Cortex of kidney (tissue), 1 donor: ENCODE data around the gene PDE3A.
"Not testable (repeated sequence)": the region's sequence is repeated elsewhere in the genome, so short reads cannot be mapped to it uniquely, and the experiment has no call there.

Source experiments
- DNase-seq: peaks from one replicate; lab custom pipeline; 2025; lab: John Stamatoyannopoulos, UW

Gene PDE3A

DNA sequence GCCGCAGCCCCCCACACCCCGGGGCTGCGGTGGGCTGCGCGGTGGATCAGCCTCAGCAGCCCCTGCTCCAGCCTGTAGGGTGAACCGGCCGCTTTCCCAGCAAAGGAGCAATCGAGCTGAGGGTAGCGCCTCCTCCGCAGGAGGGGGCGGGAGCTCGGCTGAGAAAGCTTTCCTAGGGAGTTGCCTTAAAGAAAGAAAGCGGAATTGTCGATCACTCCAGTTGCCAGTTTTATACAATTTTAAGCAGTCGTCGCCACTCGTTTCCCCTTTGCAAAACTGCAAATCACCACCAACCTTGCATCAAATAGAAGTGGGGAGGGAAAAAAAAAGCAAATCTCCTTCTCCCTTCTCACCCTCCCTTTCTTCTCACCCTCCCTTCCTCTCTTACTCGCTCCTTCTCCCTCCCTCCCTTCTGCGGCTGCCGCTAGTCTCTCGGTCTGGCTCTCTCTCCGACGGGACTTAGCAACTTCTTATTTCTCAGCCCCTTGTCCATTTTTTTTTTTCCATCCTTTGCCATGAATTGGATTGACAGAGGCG is at the start of gene PDE3A:
Gene PDE3A, plus strand, starts transcription at position 424 of the 537 bp plus-strand sequence. CDS start 748 bp downstream, outside the sequence.
- no peak for DNase-seq

DNA sequence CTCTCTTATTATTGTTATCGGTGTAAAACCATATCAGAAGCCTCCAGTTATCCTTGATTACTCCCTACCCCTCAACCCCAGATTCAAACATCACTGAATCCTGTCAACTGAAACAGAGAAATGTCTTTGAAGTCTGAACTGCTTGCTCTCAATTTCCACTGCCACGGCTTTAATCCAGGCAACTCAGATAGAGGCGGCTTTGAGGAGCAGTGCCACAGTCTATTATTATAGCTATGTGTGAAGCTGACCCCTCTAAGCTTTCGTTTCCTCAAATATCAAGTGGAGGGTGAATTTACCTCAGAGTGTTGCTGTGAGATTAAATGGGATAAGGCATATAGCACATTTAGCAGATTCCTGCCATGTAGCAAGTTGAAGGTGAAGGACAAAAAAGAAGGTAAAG is 49.0 kb upstream of the PDE3A start:
- no peak for DNase-seq

DNA sequence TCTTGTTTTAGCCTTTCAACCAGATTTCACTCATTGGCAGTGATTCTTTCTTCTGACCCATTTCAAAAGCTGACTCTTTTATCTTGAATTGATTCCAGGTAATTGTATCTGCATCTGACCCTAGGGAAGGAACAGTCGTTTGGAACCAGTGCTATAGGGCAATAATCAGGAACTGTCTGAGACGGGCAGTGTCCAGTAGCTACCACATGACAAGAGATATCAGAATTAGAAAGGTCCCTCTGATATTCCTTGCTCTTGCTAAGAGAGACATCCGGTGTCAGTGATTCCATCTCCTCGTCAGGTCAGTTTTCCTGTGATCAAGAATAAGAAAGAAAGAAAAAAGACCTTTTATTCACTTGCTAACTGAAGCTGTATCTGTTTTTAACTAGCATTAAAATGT is 47.8 kb upstream of the PDE3A start:
- DNase-seq = no peak

DNA sequence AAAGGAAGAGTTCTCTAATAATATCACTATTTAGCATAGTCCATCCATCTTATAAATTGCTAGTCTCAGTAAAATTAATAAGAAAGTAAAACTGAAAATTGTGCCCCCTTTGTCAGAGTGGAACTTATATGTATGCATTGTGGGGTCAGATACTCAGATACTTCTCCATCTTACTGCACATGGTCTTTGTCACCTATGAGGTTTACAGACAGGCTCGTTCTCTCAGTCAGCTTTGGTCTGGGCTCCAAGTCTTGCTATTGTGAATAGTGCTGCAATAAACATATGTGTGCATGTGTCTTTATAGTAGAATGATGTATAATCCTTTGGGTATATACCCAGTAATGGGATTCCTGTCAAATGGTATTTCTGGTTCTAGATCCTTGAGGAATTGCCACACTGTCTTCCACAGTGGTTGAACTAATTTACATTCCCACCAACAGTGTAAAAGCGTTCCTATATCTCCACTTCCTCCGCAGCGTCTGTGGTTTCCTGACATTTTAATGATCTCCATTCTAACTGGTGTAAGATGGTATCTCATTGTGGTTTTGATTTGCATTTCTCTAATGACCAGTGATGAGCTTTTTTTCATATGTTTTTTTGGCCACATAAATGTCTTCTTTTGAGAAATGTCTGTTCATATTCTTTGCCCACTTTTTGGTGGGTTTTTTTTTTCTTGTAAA is 37.4 kb upstream of the PDE3A start:
- not testable (repeated sequence) for DNase-seq

DNA sequence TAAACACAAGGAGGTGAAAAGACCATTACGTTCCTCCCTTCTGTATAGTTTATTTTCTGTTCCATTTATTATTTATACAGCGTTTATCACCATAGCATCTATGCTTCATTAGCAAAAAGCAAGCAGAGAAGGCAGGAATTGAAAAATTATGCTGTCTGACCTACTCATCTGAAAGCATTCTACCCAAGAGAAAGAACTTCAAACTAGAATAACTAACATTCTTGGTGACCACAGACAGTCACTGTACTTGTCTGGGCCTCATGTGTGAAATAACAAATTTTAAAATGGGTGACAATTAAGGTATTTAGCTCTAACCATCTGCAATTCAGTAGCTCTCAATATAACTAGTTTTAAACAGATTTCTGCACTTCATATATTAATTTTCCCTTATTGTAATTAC is 29.3 kb upstream of the PDE3A start:
- no peak for DNase-seq

DNA sequence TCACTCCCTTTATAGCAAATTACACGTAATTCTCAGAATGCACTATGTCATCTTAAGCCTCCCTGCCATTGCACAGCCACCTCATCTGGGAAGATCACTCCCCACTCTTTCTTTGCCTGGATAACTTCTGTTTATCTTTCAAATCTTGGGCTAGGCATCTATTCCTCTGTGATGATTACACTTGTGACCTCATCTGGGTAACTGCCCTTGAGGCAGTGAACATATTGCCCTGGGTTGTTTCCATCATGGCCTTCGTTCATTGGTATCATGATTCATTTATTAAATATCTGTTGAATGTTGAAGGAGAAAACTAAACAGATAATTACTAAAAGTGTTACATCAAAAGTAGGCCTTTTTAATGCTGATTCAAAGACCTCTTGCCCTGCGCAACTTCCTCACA is 26.2 kb upstream of the PDE3A start:
- no peak for DNase-seq

DNA sequence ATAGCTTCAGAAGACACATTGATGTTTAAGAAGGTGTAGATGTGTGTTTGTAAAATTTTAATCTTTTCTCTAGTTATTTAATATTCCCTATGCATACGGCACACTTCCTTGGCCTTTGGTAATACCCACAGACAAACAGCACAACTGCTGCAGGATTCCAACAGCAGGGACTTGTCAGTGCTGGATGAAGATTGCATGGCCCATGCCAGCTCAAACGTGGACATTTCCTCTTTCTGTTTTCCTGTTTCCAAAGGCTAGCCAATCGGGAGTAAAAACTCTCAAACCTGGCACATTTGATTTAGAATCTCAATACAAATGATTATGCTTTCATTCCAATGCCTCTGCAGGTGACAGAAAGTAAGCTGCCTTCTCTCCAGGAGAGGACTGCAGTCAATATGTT is 22.5 kb upstream of the PDE3A start:
- no peak for DNase-seq

DNA sequence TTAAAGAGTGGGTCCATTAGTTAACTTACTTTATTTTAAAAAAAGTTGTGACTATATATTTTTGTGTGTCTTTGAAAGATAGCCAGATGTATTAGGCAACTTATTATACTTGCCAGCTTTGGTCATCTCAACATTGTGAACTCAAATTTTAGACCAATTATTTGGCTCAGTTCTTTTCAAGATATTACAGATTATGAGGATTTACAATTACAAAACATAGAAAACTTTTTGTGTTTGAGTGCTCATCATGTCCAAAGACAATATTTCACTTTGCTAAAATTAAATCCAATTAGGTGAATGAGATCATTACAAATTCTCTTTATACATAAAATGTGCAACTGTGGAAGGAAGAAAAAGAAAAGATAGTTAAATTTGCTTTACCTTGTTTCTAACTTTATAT is 18.3 kb upstream of the PDE3A start:
- no peak for DNase-seq

DNA sequence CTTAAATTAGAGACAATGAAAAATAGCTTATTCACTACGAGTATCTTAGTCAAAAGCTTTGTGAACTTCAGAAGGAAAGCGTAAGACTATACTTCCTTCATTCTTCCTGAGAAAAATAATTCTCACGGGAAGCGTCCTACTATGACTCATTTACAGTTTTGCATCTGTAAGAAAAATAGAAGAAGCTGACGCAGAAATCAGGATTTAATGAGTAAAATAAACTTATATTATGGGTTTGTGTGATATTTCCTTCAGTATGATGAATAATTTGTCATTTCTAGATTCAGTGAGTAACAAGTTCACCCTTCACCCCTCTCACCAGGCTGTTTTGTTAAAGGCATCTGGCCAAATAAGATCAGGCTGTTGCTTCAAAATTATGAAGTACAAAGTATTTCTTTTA is 17.8 kb upstream of the PDE3A start:
- no peak for DNase-seq

DNA sequence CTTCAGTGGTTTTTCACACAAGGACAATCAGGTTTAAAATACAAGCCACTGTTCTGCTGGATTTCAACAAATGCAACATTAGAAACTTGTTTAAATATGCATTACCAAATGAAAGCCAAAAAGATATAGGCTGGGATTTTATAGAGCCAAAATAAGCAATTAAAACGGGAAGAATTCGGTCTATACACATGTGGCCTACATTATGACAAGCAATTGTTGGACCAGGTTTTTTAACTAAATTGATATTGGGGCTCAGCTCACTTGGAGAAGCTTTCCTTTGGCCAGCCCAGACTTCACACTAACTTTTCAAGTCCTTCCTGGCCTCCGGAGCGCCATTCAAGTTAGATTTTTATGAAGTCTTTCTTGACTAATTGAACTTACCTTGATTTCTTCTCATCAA is 16.9 kb upstream of the PDE3A start:
- no peak for DNase-seq

DNA sequence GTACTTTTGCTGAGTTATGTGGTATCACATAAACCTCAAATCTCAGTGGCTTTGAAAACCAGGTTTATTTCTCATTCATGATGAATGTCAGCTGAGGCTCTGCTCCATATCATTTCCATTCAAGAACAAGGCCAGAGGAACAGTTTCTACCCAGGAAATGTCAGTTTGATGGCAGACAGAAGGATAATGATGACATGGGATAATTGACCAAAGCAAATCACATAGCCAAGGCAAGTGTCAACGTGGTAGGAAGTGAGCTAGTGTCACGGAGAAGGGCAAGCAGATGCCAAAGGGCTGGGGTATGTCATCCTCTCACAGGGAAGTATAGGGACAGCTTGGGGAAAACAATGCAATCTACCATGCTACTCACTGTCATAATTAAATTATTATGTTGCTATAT is 12.3 kb upstream of the PDE3A start:
- DNase-seq = no peak

DNA sequence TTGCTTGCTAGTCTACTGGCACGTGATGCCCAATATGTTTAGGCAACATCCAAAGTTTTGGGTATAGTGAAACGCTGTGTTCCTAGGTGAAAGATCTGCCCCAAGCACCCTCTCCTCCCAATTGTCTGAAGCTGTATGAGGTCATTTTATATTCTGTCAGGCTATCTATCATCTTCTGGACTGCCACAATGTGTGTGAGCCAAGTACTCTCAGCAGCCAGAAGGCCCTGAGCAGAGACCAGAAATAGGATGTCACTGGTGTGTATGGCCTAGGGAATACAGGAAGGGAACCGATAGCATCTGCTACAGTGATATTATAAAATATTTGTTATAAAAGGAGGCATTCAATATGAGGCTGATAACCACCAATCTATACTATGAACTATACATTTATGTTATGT is 7.9 kb upstream of the PDE3A start:
- DNase-seq = no peak

DNA sequence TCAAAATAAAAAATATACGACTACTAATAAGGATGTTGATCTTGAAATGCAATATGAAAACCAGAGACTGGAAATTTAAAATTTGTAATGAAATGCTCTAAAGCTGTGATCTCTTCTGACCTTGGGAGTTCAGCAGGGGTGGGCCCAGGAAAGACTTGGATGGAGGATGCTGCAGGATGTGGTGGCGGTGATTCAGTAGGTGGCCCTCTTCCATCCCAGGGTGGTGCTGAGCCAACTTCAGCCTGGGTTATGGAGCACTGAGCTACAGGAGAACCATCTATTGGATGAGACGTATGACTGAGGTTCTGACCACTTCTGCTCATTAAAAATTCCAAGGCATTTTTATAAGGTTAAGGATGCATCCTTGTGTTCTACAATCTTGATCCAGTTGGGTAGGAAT is 6.9 kb upstream of the PDE3A start:
- DNase-seq = no peak

DNA sequence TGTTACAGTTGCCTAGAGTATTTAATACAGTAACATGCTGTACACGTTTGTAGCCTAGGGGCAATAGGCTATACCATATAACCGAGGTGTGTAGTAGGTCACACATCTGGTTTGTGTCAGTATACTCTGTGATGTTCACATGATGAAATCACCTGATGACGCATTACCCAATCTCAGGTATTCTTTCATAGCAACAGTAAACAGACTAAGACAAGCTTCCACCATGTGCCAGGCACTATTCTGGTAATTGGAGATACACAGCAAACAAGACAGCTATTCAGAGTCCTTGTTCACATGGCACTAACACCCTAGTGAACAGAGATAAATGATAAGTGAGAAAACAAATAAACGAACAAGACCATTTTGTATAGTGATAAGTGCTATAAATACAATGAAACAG is 3.8 kb upstream of the PDE3A start:
- DNase-seq = no peak

DNA sequence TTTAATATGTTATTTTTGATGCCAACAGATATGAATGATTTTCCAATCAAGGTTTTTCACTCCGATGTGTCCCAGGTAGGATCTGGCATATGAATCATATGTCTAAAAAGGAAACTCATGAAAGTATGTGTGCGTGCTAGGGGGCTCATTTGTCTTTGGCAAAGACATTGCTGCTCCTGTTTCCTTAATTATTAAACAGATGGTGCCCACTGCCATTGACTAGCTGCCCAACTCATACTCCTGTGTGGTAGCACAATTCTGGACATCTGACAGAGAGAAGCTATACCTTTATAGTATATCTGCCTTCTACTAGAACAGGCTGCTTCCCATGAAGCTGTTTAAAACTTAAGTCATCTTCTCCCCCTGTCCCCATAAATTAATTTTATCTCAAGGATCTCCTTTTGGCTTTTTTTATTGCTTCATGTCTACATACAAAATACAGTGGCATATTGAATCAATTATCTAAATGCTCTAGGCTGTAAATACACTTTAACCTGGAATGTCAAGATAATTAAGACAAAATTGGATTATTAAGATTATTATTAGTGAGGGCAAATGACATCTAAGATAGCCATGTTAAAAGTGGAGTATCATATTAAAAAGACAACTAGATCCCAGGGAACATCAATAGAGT is 1.4 kb upstream of the PDE3A start:
- no peak for DNase-seq

DNA sequence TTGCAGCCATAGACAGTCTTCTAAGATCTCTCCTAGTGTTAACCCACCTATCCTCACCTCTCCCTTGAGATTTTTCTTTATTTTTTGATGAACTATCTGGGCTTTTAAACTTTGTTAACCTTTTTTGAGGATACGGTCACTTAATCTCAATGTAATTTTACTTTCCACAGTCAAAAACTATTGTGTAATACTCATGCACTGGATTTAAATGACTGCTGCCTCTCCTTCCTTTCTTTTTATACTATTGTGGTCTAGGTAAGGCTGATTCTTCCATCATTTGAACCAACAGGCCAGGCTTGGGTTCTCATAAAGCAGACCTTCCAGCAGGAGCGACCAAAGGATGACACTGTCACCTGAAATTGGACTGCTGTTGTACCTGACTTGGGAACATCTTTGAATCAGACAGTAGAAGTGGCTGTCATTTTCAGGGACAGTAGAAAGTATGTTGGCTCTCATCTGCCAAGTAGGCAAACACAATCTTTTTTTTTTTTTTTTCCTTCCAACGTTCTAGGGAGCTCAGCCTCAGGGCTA is 689 bp upstream of the PDE3A start:
- no peak for DNase-seq

DNA sequence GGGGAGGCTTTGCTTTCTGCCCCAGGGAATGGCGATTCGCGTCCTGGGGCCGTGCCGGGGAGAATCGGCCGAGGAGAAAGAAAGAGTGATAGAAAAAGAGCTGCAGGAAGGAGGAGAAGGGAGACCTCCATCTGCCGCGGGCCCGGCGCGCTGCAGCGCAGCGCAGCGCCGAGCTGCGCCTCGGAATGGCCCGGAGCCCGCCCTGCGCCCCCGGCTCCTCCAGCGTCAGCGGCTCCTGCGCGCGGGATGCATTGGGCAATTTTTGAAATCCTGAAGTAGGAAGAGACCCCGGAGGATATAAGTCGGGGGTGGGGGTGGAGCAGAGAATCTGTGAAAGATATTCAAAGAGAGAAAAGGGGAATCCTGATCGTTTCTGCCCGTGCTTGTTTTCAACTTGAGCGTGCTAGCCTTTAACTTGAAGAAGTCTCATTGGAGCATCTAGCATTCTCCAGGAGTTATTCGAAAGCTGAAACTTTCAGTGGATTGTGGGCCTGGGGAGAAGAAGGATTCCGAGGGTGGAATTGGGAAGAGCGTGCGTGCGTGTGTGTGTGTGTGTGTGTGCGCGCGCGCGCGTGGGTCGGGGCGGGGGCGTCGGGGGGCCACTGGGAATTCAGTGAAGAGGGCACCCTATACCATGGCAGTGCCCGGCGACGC is 441 bp downstream of the PDE3A start:
- DNase-seq = no peak

DNA sequence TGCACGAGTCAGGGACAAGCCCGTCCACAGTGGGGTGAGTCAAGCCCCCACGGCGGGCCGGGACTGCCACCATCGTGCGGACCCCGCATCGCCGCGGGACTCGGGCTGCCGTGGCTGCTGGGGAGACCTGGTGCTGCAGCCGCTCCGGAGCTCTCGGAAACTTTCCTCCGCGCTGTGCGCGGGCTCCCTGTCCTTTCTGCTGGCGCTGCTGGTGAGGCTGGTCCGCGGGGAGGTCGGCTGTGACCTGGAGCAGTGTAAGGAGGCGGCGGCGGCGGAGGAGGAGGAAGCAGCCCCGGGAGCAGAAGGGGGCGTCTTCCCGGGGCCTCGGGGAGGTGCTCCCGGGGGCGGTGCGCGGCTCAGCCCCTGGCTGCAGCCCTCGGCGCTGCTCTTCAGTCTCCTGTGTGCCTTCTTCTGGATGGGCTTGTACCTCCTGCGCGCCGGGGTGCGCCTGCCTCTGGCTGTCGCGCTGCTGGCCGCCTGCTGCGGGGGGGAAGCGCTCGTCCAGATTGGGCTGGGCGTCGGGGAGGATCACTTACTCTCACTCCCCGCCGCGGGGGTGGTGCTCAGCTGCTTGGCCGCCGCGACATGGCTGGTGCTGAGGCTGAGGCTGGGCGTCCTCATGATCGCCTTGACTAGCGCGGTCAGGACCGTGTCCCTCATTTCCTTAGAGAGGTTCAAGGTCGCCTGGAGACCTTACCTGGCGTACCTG is 1.1 kb downstream of the PDE3A start:
- no peak for DNase-seq

DNA sequence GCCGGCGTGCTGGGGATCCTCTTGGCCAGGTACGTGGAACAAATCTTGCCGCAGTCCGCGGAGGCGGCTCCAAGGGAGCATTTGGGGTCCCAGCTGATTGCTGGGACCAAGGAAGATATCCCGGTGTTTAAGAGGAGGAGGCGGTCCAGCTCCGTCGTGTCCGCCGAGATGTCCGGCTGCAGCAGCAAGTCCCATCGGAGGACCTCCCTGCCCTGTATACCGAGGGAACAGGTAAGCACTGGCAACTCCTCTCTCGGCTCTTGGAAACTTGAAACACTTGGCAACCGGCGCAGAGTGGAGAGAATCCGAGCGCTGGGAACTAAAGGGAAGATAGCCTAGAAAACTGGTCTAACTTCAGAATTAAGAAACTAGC is 1.7 kb downstream of the PDE3A start:
- DNase-seq = no peak

DNA sequence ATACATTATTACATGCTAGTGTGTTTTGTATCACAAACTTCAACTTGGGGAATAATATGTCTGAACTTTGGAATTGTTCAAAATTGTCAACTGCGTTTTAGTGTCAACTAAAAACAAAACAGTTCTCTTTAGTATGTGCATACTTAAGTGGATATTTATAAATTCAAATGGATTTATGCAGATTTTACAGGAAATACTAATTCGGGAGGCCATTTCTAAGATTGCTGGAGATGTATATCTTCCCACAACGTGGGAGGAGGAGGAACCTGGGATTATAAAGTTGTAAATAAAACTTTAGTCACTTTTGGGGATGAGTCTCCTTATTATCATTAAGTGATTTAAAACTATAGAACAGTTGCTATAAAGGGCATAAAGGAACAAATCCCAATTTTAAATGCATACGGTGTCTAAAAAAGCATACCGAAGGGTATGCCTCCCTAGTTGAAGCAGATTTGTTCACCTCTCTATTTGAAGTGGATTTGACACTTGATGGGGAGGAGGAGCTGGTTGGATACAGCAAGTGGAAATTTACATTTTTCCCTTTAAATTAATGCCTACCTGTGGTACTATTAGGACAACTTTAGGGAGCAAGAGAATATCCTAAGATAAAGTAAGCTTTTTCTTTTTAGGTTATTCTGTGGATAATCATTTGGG is 2.7 kb downstream of the PDE3A start:
- DNase-seq = no peak

DNA sequence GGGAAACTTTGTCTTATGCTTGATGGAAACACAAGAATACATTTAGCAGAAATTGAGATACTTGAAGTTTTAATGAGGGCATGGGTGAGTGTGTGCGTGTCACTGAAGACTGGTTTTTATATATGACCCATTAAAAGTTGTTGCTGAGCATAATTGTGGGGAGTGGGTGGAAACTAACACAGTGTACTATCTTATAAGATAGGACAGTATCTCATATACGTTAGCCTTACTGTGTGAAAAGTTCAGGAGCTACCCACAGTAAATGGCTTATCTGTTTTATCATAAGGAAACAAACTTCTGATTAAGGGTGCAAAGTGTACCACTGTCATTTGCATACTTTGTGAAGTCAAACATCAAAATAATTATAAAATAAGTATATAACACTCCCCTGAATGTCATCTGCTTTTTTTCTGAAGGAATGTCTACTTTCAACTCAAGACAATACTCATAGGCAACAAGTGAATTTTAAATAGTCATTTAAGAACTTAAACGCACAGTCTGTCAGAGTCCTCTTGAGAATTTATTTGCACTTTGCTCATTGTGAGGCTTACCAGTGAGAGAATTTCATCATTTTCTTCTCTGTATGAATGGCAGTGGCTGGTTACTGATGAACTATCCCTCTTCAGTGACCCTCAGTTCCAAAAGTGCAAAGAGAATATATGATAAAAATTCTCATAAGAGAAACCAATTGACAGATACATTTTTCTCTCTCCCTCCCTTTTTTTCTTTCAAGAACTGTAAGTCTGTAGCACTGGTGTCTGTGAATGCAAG is 4.2 kb downstream of the PDE3A start:
- DNase-seq = no peak
